GM10266 (cell line): ENCODE data around the gene RBPJL.

Experiments
- DNase-seq: peaks from one replicate; pipeline ENCODE4 v3.0.0; 2012; ENCODE audit errors: extremely low spot score
- CTCF ChIP-seq: IDR thresholded peaks from 2 replicates; pipeline ENCODE4 v1.5.1; 2012; ENCODE audit warnings: mild to moderate bottlenecking, low read depth; ENCODE audit not compliant: control insufficient read depth, insufficient read depth; ENCODE audit errors: missing control alignments

Gene RBPJL

GRCh38 chr20:45306431-45306982, at the start of gene RBPJL:
Gene RBPJL, plus strand, starts transcription at chr20:45306840. Its CDS starts 83 bp downstream, at chr20:45306923.
- DNase-seq: peak; percentile 69
- peak; percentile 87 for TF ChIP-seq CTCF

GRCh38 chr20:45257161-45257560, 49.5 kb upstream of the RBPJL start:
- DNase-seq: no peak
- no peak for TF ChIP-seq CTCF

GRCh38 chr20:45257711-45258110, 48.9 kb upstream of the RBPJL start:
- TF ChIP-seq CTCF: no peak

GRCh38 chr20:45258259-45258658, 48.4 kb upstream of the RBPJL start:
- TF ChIP-seq CTCF: no peak
- DNase-seq: no peak

More at GRCh38 chr20:45257711-45258110, 48.9 kb upstream of the RBPJL start:
- DNase-seq: no peak

DNA sequence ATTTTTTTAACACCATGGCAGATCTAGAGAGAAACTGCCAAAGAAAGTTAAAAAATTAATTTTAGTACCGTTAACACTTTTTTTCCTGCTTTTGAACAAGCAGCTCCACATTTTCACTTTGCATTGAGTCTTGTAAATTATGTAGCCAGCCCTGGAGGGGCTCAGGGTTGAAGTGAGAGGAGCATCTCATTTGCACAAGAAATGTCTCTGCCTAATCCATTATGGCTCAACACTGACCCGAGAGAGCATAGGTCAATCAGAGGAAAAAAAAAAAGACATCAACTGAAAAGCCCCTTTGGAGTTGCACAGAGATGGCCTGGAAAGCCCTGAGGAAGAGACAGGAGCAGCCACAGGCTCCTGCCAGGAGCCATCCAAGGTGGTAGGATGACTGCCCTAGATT, 48.0 kb upstream of the RBPJL start:
- no peak for DNase-seq
- TF ChIP-seq CTCF: no peak

DNA sequence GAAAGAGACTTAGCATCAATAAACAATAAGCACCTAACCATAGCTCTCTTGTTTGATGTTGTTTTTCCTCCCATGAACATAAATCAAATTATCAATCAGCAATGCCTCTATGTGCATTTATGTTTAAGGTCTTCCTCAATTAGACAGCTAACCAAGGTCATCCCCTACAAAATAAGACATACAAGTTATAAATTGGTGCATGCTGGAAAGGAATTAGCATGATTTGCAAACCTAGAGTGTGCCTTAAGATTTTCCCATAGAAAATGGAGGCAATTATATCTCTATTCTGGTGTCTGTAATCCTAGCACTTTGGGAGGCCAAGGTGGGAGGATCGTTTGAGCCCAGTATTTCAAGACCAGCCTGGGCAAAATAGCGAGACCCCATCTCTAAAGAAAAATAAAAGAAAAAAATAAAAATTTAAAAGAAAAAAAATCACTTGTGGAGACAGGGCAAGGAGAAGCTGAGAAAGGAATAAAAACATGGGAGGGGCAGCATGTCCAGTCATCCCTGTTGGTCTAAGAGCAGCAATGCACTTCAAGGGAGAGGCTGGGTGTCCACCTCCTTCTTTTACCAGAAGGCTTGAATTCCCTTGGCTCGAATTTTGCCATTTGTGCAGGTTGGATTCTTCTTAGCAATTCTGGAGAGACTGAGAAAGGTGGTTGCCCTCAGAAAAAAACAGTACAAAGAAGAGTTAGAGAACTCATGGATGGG, 42.9 kb upstream of the RBPJL start:
- no peak for DNase-seq
- TF ChIP-seq CTCF: no peak

DNA sequence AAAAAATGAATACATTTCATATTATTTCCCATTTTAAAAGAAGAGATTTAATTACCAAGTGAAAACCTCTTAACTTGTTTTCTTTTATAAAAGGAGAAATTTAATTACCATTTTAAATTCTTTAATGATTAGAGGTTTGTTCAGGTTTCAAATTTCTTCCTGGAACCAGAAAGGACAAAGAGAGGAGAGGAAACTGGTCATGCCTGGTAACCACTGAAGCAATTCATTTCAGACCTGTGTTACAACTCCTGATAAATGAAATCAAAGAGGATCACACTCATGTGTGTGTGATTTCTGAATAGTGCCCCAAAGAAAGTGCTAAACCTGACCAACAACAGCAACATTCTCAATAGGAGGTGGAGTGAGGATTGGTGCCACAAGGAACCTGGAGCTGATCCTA, 39.7 kb upstream of the RBPJL start:
- no peak for TF ChIP-seq CTCF

More for the DNA sequence above, 39.7 kb upstream of the RBPJL start:
- DNase-seq: no peak
